ENCODE data around the gene CAMSAP3.
"Not testable (repeated sequence)": the region's sequence is repeated elsewhere in the genome, so short reads cannot be mapped to it uniquely, and the experiment has no call there.

CAMSAP3 gene

DNA sequence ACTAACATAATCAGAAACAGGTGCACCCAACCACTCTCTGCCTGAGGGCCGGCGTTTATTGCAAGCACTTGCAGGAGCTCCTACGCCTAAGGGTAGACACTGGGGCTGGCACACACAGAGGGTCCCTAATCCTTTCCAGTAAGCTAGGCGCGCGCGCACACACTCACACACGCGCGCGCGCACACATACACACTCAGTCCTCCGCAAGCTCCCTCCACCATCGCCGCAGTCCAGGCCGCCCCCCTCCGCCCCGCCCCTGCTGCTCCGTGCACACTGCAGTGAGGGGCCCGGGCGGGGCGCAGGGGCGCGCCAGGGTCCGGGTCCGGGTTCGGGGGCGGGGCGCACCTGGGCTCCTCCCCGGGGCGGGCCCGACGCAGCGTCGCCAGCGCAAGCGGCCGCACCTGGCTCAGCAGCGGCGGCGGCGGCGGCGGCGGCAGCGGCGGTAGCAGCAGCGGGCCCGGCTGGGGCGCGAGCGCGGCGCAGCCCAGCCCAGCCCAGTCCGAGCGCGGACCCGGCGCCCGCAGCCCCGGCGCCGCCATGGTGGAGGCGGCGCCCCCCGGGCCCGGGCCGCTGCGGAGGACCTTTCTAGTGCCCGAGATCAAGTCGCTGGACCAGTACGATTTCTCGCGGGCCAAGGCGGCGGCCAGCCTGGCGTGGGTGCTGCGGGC, at the start of gene CAMSAP3:
CAMSAP3 (plus strand) TSS at position 398 of the 668 bp plus-strand sequence; CDS start at position 538, 140 bp downstream.
- DNase-seq, result no peak

GRCh38 chr19:7545904-7546303, 49.8 kb upstream of the CAMSAP3 start:
- DNase-seq, result peak; percentile 88

GRCh38 chr19:7547159-7547558, 48.5 kb upstream of the CAMSAP3 start:
- DNase-seq, result peak; percentile 61

GRCh38 chr19:7549429-7550148, 46.1 kb upstream of the CAMSAP3 start:
- DNase-seq, result peak; percentile 55

DNA sequence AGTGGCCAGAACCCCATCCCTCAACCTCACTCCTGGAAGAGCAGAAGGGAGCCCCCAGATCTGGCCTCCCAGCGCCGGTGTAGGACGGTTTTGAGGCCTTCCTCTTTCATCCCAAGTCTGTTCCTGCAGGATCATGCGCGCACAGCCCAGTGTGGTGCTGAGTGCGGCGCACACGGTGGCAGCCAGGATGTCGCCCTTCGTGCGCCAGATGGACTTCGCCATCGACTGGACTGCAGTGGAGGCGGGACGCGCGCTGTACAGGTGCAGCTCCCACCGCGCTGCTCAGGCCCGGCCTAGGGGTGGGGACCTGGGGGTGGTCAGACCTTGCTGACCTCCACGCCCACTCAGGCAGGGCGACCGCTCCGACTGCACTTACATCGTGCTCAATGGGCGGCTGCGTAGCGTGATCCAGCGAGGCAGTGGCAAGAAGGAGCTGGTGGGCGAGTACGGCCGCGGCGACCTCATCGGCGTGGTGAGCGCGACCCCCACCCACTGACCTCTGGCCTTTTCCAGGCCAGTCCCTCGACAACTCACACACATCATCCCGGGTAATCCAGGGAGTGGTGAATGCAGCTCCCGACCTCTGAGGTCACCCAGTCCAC, 45.4 kb upstream of the CAMSAP3 start:
- no peak for DNase-seq

DNA sequence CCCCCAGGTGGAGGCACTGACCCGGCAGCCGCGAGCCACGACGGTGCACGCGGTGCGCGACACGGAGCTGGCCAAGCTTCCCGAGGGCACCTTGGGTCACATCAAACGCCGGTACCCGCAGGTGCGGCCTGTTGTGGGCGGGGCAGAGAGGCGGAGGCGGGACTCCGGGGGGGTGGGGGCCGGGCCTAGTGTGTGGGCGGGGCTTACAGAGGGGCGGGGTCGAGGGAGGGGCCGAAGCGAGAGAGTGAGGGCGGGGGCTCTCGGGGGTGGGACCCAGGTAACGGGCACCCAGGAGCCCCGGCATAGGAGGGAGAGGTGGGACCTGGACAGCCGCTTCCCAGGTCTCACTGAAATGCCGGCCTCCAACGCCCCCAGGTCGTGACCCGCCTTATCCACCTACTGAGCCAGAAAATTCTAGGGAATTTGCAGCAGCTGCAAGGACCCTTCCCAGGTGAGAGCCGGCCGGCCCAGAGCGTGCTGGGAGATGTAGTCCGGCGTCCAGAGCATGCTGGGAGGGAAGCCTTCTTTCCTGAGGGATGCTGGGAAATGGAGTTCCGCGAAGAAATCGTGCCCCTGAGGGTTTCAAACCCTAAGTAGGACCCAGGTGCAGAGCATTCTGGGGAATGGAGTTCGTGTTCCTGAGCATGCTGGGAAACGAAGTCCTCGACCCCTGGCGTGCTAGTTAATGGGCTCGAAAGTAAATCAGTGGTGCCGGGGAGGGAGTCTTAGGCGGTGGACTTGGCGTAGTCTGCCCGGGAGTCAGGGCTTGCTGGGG, 44.5 kb upstream of the CAMSAP3 start:
- DNase-seq, result peak; percentile 22

DNA sequence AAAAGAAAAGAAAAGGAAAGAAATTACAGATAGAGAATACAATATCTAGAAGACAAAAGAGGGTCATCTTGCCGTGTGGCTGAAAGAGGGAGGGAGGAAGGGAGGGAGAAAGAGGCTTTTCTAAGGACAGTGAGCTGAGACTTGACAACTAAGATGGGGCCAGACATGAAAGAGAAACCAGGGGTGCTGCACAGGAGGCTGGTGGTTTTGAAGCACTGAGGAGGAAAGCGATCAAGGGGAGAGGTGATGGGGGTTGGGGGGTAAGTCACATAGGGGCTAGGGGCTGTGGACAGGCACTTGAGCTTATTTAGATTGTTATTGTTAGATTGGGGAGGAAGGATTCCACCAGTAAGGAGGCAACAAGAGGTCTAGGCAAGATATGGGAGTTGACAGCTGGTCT, 42.9 kb upstream of the CAMSAP3 start:
- no peak for DNase-seq

- DNase-seq, result no peak
These were observed 41.1 kb upstream of the CAMSAP3 start for GRCh38 chr19:7554565-7554964.

- DNase-seq, result no peak
These were observed 40.4 kb upstream of the CAMSAP3 start for GRCh38 chr19:7554990-7555864.

DNA sequence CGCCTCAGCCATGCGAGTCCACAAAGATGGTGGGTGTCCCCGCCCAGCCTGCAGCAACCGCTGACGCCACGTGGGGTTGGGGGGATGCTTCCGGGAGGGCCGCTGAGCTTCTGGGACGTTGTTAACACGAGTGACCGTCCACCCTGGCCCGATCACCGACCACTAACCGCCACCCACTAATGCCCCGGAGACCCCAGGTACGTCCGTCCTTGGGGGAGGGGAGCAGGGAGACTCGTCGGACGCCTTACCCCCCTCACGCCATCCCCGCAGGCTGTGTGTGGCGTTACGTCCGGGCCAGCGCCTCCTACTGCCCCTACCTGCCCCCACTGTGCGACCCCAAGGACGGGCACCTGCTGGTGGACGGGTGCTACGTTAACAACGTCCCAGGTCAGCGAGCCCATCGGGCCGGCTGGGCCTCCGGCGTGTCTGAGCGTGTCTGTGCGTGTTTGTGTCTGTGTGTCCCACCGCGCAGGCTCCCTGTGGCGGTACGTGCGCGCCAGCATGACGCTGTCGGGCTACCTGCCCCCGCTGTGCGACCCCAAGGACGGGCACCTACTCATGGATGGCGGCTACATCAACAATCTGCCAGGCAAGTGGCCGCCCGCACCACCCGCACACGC, 38.9 kb upstream of the CAMSAP3 start:
- no peak for DNase-seq

GRCh38 chr19:7558667-7559066, 37.0 kb upstream of the CAMSAP3 start:
- no peak for DNase-seq

DNA sequence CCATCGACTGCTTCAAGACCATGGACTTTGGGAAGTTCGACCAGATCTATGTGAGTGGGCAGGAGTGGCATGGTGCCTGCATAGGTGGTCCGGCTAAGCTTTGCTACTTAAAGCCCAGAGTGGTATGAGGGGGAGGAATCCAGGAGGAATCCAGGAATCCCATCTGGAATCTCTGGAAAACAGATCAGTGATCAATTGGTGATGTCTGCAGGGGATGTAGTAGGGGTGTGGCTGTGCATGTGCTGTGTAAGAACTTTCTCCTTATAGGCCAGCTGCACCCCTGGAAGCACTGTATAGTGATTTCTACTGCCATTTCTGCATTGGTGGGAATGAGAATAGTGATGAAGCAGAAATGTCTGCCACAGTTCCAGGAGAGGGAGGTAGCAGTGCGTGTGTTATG, 36.6 kb upstream of the CAMSAP3 start:
- DNase-seq, result no peak

GRCh38 chr19:7560255-7560654, 35.4 kb upstream of the CAMSAP3 start:
- peak; percentile 10 for DNase-seq

GRCh38 chr19:7561325-7561724, 34.3 kb upstream of the CAMSAP3 start:
- DNase-seq, result peak; percentile 55

- DNase-seq, result no peak
These were observed 32.8 kb upstream of the CAMSAP3 start for GRCh38 chr19:7562646-7563393.

- DNase-seq, result no peak
These were observed 30.8 kb upstream of the CAMSAP3 start for GRCh38 chr19:7564866-7565265.

GRCh38 chr19:7565332-7565731, 30.3 kb upstream of the CAMSAP3 start:
- DNase-seq, result no peak

GRCh38 chr19:7570761-7571160, 24.9 kb upstream of the CAMSAP3 start:
- DNase-seq, result no peak

GRCh38 chr19:7575434-7576040, 20.1 kb upstream of the CAMSAP3 start:
- peak; percentile 79 for DNase-seq

DNA sequence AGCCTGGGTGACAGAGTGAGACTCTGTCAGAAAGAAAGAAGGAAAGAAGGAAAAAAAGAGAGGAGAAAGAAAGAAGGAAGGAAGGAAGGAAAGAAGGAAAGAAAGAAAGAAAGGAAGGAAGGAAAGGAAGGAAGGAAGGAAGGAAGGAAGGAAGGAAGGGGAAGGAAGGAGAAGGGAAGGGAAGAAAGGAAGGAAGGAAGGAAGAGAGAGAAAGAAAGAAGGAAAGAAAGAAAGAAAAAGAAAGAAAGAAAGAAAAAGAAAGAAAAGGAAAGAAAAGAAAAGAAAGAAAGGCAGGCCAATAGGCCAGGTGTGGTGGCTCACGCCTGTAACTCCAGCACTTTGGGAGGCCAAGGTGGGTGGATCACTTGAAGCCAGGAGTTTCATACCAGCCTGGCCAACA, 18.2 kb upstream of the CAMSAP3 start:
- DNase-seq, result not testable (repeated sequence)

DNA sequence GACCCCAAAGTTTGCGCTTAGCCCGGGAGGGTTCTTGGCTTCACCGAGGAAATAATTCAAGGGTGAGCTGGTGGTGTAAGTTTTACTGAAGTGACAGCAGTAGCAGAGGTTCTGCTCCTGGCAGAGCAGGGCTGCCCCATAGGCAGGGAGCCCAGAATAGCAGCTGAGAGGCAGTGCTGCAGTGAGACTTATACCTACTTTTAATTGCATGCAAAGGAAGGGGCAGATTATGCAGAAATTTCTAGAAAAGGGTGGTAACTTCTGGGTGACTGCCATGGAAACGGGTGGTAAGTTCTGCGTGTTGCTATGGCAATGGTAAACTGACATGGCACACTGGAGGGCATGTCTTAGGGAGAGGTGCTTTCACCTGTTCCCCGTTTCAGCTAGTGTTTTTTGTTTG, 17.5 kb upstream of the CAMSAP3 start:
- DNase-seq, result no peak
